ENCODE results near the gene RPS16. TPM values are rescaled to one million over a fixed set of nuclear protein-coding genes. Genes with fewer than 3 reads are reported as not detected.

Gene RPS16
- total and polyA plus RNA-seq, 9 of the 15 experiments (the other 6 are each of a cell fraction or from before 2014, with no cell fraction given), result 82.6 to 3,671 (median 2,204) TPM

DNA sequence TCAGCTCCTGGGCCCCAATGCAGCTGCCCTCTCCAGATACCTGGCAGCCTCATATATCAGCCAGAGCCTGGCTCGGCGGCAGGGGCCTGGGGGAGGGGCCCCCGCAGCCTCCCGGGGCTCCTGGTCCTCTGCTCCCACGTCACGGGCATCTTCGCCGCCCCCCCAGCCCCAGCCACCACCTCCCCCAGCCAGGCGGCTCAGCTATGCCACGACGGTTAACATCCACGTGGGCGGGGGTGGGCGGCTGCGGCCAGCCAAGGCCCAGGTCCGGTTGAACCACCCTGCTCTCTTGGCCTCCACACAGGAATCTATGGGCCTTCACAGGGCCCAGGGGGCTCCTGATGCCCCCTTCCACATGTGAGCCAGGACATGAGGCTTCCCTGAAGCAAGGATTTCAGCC lies 10.8 kb downstream of the RPS16 start:
- Histone ChIP-seq H3K9me1 (ENCODE audit: control insufficient read depth, insufficient read depth, low read length) (no peaks in the 10 kb centered on the region), H3K27ac (ENCODE audit: extremely low read depth, low read depth, low read length) (no peak overlapping the region), H4K20me1 (replicated peaks; ENCODE audit: control insufficient read depth, insufficient read depth, low read length) (no peaks in the 10 kb centered on the region), H3K9me3 (replicated peaks; ENCODE audit: control insufficient read depth, insufficient read depth, low read depth, low read length) (no peaks in the 10 kb centered on the region), H3K79me2 (ENCODE audit: control insufficient read depth, insufficient read depth, low read length) (no peaks in the 10 kb centered on the region), H3K4me3 (no peak overlapping the region), H3K9ac (ENCODE audit: insufficient read depth in 1 of 2, low read depth in 2 of 2, low read length in 2 of 2) (no peak overlapping the region), H3K27me3 (ENCODE audit: control insufficient read depth in 2 of 2, insufficient read depth in 2 of 2, low read length in 2 of 2) (no peaks in the 10 kb centered on the region), H3K36me3 (ENCODE audit: control insufficient read depth, insufficient read depth, low read length) (peaks cover 18% of the 10 kb centered on the region; the same call in 1 of the 3 replicates), H3K4me2 (ENCODE audit: insufficient read depth, low read length) (no peak overlapping the region), H2AFZ (ENCODE audit: low read depth, low read length) (no peak overlapping the region), H3K4me1 (replicated peaks in 1 of 2; ENCODE audit: control insufficient read depth in 2 of 2, insufficient read depth in 2 of 2, low read length in 2 of 2) (peaks cover 0 to 13% of the 10 kb centered on the region in 2 experiments; a peak in 1 of 5 replicates)
- ATAC-seq (no peak), FAIRE-seq (no peak), DNase-seq (ENCODE audit: extremely low read depth in 1 of 4, low spot score in 3 of 4) (no peak)
- in situ Hi-C loops (cut with MboI), result no loop called here
- 59% methylated on average over 7 of the region's 16 CpGs for WGBS (ENCODE audit: insufficient coverage, low coverage, missing lambda C conversion rate)
- POLR2A ChIA-PET, result interaction anchor here (0.8 to 9.1 kb wide), 2 partner anchors 8 to 34 kb away, joined by 3 to 141 read pairs; partner anchors contain the start of genes MED29 and RPS16
- no TSS peak for BruUV-seq (replicated peaks)
- CTCF ChIA-PET (ENCODE audit: low intra/inter-chr PET ratio), result no interaction called here
- intact Hi-C loops (cut with micrococcal nuclease), result no loop called here
- TF ChIP-seq, protein P1, sequence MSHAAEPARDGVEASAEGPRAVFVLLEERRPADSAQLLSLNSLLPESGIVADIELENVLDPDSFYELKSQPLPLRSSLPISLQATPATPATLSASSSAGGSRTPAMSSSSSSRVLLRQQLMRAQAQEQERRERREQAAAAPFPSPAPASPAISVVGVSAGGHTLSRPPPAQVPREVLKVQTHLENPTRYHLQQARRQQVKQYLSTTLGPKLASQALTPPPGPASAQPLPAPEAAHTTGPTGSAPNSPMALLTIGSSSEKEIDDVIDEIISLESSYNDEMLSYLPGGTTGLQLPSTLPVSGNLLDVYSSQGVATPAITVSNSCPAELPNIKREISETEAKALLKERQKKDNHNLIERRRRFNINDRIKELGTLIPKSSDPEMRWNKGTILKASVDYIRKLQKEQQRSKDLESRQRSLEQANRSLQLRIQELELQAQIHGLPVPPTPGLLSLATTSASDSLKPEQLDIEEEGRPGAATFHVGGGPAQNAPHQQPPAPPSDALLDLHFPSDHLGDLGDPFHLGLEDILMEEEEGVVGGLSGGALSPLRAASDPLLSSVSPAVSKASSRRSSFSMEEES (CRISPR knock-in tag; IDR thresholded peaks at IDR 0.05), result no peak
- TF ChIP-seq SMC3 (conservative IDR thresholded peaks at IDR 0.05; ENCODE audit: insufficient read depth, low read depth, low read length) (no peak), ZNF695 (CRISPR knock-in tag; IDR thresholded peaks at IDR 0.05) (no peak), RBFOX2 (IDR thresholded peaks at IDR 0.05; ENCODE audit: low read depth, low read length) (peak; percentile 33; the same call in 1 of the 2 replicates), MEIS2 (IDR thresholded peaks at IDR 0.05; ENCODE audit: partially characterized antibody) (no peak), POLR2AphosphoS2 (IDR thresholded peaks at IDR 0.05; ENCODE audit: low read length) (peak; percentile 70)
- TF ChIP-seq, protein P2, sequence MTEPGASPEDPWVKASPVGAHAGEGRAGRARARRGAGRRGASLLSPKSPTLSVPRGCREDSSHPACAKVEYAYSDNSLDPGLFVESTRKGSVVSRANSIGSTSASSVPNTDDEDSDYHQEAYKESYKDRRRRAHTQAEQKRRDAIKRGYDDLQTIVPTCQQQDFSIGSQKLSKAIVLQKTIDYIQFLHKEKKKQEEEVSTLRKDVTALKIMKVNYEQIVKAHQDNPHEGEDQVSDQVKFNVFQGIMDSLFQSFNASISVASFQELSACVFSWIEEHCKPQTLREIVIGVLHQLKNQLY (CRISPR knock-in tag; conservative IDR thresholded peaks at IDR 0.05), result no peak
- TF ChIP-seq, protein P3, sequence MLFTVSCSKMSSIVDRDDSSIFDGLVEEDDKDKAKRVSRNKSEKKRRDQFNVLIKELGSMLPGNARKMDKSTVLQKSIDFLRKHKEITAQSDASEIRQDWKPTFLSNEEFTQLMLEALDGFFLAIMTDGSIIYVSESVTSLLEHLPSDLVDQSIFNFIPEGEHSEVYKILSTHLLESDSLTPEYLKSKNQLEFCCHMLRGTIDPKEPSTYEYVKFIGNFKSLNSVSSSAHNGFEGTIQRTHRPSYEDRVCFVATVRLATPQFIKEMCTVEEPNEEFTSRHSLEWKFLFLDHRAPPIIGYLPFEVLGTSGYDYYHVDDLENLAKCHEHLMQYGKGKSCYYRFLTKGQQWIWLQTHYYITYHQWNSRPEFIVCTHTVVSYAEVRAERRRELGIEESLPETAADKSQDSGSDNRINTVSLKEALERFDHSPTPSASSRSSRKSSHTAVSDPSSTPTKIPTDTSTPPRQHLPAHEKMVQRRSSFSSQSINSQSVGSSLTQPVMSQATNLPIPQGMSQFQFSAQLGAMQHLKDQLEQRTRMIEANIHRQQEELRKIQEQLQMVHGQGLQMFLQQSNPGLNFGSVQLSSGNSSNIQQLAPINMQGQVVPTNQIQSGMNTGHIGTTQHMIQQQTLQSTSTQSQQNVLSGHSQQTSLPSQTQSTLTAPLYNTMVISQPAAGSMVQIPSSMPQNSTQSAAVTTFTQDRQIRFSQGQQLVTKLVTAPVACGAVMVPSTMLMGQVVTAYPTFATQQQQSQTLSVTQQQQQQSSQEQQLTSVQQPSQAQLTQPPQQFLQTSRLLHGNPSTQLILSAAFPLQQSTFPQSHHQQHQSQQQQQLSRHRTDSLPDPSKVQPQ (CRISPR knock-in tag; IDR thresholded peaks at IDR 0.05; ENCODE audit: borderline replicate concordance), result no peak
- TF ChIP-seq, protein P4, sequence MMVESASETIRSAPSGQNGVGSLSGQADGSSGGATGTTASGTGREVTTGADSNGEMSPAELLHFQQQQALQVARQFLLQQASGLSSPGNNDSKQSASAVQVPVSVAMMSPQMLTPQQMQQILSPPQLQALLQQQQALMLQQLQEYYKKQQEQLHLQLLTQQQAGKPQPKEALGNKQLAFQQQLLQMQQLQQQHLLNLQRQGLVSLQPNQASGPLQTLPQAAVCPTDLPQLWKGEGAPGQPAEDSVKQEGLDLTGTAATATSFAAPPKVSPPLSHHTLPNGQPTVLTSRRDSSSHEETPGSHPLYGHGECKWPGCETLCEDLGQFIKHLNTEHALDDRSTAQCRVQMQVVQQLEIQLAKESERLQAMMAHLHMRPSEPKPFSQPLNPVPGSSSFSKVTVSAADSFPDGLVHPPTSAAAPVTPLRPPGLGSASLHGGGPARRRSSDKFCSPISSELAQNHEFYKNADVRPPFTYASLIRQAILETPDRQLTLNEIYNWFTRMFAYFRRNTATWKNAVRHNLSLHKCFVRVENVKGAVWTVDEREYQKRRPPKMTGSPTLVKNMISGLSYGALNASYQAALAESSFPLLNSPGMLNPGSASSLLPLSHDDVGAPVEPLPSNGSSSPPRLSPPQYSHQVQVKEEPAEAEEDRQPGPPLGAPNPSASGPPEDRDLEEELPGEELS (CRISPR knock-in tag; IDR thresholded peaks at IDR 0.05; ENCODE audit: borderline replicate concordance), result no peak
- TF ChIP-seq, protein P5, sequence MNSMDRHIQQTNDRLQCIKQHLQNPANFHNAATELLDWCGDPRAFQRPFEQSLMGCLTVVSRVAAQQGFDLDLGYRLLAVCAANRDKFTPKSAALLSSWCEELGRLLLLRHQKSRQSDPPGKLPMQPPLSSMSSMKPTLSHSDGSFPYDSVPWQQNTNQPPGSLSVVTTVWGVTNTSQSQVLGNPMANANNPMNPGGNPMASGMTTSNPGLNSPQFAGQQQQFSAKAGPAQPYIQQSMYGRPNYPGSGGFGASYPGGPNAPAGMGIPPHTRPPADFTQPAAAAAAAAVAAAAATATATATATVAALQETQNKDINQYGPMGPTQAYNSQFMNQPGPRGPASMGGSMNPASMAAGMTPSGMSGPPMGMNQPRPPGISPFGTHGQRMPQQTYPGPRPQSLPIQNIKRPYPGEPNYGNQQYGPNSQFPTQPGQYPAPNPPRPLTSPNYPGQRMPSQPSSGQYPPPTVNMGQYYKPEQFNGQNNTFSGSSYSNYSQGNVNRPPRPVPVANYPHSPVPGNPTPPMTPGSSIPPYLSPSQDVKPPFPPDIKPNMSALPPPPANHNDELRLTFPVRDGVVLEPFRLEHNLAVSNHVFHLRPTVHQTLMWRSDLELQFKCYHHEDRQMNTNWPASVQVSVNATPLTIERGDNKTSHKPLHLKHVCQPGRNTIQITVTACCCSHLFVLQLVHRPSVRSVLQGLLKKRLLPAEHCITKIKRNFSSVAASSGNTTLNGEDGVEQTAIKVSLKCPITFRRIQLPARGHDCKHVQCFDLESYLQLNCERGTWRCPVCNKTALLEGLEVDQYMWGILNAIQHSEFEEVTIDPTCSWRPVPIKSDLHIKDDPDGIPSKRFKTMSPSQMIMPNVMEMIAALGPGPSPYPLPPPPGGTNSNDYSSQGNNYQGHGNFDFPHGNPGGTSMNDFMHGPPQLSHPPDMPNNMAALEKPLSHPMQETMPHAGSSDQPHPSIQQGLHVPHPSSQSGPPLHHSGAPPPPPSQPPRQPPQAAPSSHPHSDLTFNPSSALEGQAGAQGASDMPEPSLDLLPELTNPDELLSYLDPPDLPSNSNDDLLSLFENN (IDR thresholded peaks at IDR 0.05; ENCODE audit: low read depth in 2 of 2, low read length in 2 of 2), result no peak

All from K562 (cell line).